HepG2 (cell line): ENCODE results near the gene IFIT3. TPM values are rescaled to one million over a fixed set of nuclear protein-coding genes. Genes with fewer than 3 reads are reported as not detected.

Experiments used
- GABPB1 ChIP-seq: IDR thresholded peaks from 2 replicates; pipeline ENCODE4 v1.6.1; 2016; ENCODE audit warnings: mild to moderate bottlenecking, missing genetic modification reagents, moderate library complexity, missing compliant biosample characterization
- GATAD2A ChIP-seq: IDR thresholded peaks from 2 replicates; pipeline ENCODE4 v1.6.1; 2016
- IRX3 ChIP-seq: sonication (generic); formaldehyde crosslinking; IDR thresholded peaks from 2 replicates; pipeline ENCODE4 v1.8.1; 2023; ENCODE audit warnings: mild to moderate bottlenecking, low read depth, missing genetic modification reagents, borderline replicate concordance
- JUNB ChIP-seq: sonication (generic); formaldehyde crosslinking; IDR thresholded peaks from 2 replicates; pipeline ENCODE4 v1.8.0; 2022; ENCODE audit warnings: missing genetic modification reagents, mild to moderate bottlenecking, borderline replicate concordance
- MAFF ChIP-seq: IDR thresholded peaks from 2 replicates; pipeline ENCODE4 v1.6.1; 2011; ENCODE audit warnings: low read depth, low read length, improper control_type of control experiment
- MED1 ChIP-seq: sonication (generic); formaldehyde crosslinking; IDR thresholded peaks from 2 replicates; pipeline ENCODE4 v1.4.0; 2020; ENCODE audit warnings: missing genetic modification reagents
- NFE2L2 ChIP-seq: fragments of 150-350 bp; IDR thresholded peaks from 2 replicates; pipeline ENCODE4 v1.6.1; 2014; ENCODE audit warnings: low read length
- PHF5A ChIP-seq: IDR thresholded peaks from one replicate; pipeline ENCODE4 v1.6.1; 2018; ENCODE audit warnings: low read depth, missing genetic modification reagents; ENCODE audit not compliant: unreplicated experiment
- SAFB2 ChIP-seq: sonication (generic); formaldehyde crosslinking; IDR thresholded peaks from 2 replicates; pipeline ENCODE4 v1.5.1; 2020; ENCODE audit warnings: missing genetic modification reagents, low read depth, mild to moderate bottlenecking, borderline replicate concordance
- SAP130 ChIP-seq: IDR thresholded peaks from 2 replicates; pipeline ENCODE4 v1.6.1; 2016; ENCODE audit warnings: low read depth
- SOX13 ChIP-seq, 3 experiments: fragments of 450-650 bp in 1 of 3; sonication (generic) in 1 of 3; formaldehyde crosslinking in 1 of 3; IDR thresholded peaks in 2 of 3; conservative IDR thresholded peaks in 1 of 3; 2 replicates each; pipeline versions ENCODE4 v1.5.0 to v1.6.1; 2016 to 2020; ENCODE audit warnings: antibody characterized with exemption in 1 of 3, mild to moderate bottlenecking in 1 of 3, missing compliant biosample characterization in 1 of 3, missing genetic modification reagents in 1 of 3, moderate library complexity in 1 of 3
- TCF7 ChIP-seq: sonication (generic); IDR thresholded peaks from 2 replicates; pipeline ENCODE4 v1.6.1; 2016; ENCODE audit warnings: antibody characterized with exemption, low read depth
- TCF7L2 ChIP-seq: IDR thresholded peaks from 2 replicates; pipeline ENCODE4 v1.6.1; 2011; ENCODE audit warnings: mild to moderate bottlenecking, low read depth, low read length, moderate library complexity
- ZFP82 ChIP-seq: sonication (generic); formaldehyde crosslinking; IDR thresholded peaks from 2 replicates; pipeline ENCODE4 v1.5.1; 2020; ENCODE audit warnings: mild to moderate bottlenecking, missing genetic modification reagents, borderline replicate concordance
- ZMAT3 ChIP-seq: sonication (generic); formaldehyde crosslinking; conservative IDR thresholded peaks from 2 replicates; pipeline ENCODE4 v1.7.0; 2021; ENCODE audit warnings: missing genetic modification reagents
- ZMYM4 ChIP-seq: sonication (generic); formaldehyde crosslinking; IDR thresholded peaks from 2 replicates; pipeline ENCODE4 v1.8.1; 2023; ENCODE audit warnings: mild to moderate bottlenecking, missing genetic modification reagents
- ZNF121 ChIP-seq: sonication (generic); formaldehyde crosslinking; IDR thresholded peaks from 2 replicates; pipeline ENCODE4 v1.5.0; 2020; ENCODE audit warnings: mild to moderate bottlenecking, missing genetic modification reagents
- ZNF17 ChIP-seq: sonication (generic); formaldehyde crosslinking; IDR thresholded peaks from 2 replicates; pipeline ENCODE4 v1.5.0; 2020; ENCODE audit warnings: mild to moderate bottlenecking, missing genetic modification reagents
- ZNF382 ChIP-seq: sonication (generic); formaldehyde crosslinking; IDR thresholded peaks from 2 replicates; pipeline ENCODE4 v1.5.0; 2020; ENCODE audit warnings: missing genetic modification reagents, mild to moderate bottlenecking, borderline replicate concordance
- polyA plus RNA-seq, 8 experiments: library from polyadenylated mRNA; depleted of rRNA in 3 of 8; stranded (reverse) in 7 of 8; unstranded in 1 of 8; fragments of >200 nt; fragmentation: Illumina TruSeq in 4 of 8; extraction: Trizol in 4 of 8; gene quantifications; 2 replicates each; pipeline versions ENCODE4 v1.2.1 to v1.2.3, GENCODE V29; 2011 to 2016; ENCODE audit warnings: low read depth in 4 of 8, missing spikeins in 1 of 8, mixed read lengths in 1 of 8; ENCODE audit not compliant: insufficient read depth in 1 of 8
- total RNA-seq, 5 experiments: library from RNA; depleted of rRNA; stranded (reverse); fragments of >200 nt; fragmentation: Illumina TruSeq; extraction: Trizol; gene quantifications; 2 replicates each; pipeline ENCODE4 v1.2.3, GENCODE V29; 2016; ENCODE audit warnings: low read depth in 1 of 5
- TF ChIP-seq, protein P1 (sequence below), 2 experiments: sonication (generic) in 1 of 2; formaldehyde crosslinking in 1 of 2; IDR thresholded peaks; 2 replicates each; pipeline versions ENCODE4 v1.4.0 to v1.6.1; 2016 to 2020; ENCODE audit warnings: borderline replicate concordance in 1 of 2, low read depth in 1 of 2, mild to moderate bottlenecking in 1 of 2, missing genetic modification reagents in 1 of 2
- TF ChIP-seq, protein P2 (sequence below): sonication (generic); formaldehyde crosslinking; IDR thresholded peaks from 2 replicates; pipeline ENCODE4 v1.9.0; 2021; ENCODE audit warnings: missing genetic modification reagents, mild to moderate bottlenecking, borderline replicate concordance
- TF ChIP-seq, protein P3 (sequence below): sonication (generic); formaldehyde crosslinking; IDR thresholded peaks from 2 replicates; pipeline ENCODE4 v1.8.0; 2022; ENCODE audit warnings: mild to moderate bottlenecking, missing genetic modification reagents

The IFIT3 gene
- total and polyA plus RNA-seq, 2 of the 13 experiments (the other 11 are each of a cell fraction or from before 2014, with no cell fraction given) = 0.48 to 3.1 TPM

DNA sequence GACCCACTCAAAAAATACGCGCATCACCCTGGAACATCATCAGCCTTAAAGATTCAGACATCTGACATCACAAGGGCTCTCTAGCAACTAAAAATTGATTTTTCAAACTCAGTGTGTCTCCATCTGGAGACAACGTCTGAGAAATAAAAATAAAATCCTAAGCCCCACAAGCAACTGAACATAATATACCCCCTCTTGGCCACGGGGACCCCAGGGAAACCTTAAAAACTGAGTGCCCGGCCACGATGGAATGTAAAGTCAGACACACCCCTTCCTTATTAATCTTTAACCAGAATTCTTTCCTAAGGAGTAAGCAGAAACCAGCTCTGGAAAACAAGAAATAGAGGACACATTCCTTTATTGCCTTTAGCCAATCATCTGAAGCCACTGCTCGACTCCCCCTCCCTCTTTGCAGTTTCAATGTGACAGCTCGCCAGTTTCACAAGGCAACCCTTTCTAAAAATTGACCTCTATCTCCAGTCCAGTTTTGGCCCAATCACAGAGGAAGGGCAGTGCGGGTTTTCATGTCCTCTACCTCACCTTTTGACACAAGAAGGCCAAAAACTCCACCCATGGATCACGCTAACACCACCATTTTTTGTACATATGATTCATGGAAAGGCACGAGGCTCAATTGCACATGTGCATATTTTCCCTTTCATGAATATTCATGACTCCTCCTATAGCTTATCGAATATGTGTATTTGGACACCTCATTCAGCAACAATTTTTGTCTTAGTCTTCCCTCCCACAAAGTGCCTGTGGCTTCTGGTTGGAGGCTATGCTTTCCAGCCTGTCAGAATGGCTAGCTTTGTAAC lies 24.2 kb downstream of the IFIT3 start (continued):
- TF ChIP-seq ZNF17 (CRISPR knock-in tag) (no peak), SAP130 (CRISPR knock-in tag) (peak; percentile 40), GATAD2A (CRISPR knock-in tag) (no peak; the same call in 1 of the 2 replicates), MAFF (no peak), SAFB2 (CRISPR knock-in tag) (no peak), IRX3 (CRISPR knock-in tag) (no peak), PHF5A (CRISPR knock-in tag) (no peak), TCF7 (no peak), NFE2L2 (no peak), ZNF382 (CRISPR knock-in tag) (no peak), GABPB1 (CRISPR knock-in tag) (no peak), TCF7L2 (no peak), JUNB (CRISPR knock-in tag) (no peak), ZFP82 (CRISPR knock-in tag) (no peak), ZMYM4 (CRISPR knock-in tag) (peak; percentile 72), MED1 (CRISPR knock-in tag) (no peak), ZMAT3 (no peak), SOX13 (IDR thresholded peaks at IDR 0.05) (no peak), SOX13 (CRISPR knock-in tag; conservative IDR thresholded peaks at IDR 0.05 in 1 of 2, IDR thresholded peaks at IDR 0.05 in 1 of 2) (peak in 1 of 2 experiments; percentile 39; a peak in 2 of 4 replicates), ZNF121 (CRISPR knock-in tag) (peak; percentile 59; the same call in 1 of the 2 replicates)
- TF ChIP-seq, protein P1, sequence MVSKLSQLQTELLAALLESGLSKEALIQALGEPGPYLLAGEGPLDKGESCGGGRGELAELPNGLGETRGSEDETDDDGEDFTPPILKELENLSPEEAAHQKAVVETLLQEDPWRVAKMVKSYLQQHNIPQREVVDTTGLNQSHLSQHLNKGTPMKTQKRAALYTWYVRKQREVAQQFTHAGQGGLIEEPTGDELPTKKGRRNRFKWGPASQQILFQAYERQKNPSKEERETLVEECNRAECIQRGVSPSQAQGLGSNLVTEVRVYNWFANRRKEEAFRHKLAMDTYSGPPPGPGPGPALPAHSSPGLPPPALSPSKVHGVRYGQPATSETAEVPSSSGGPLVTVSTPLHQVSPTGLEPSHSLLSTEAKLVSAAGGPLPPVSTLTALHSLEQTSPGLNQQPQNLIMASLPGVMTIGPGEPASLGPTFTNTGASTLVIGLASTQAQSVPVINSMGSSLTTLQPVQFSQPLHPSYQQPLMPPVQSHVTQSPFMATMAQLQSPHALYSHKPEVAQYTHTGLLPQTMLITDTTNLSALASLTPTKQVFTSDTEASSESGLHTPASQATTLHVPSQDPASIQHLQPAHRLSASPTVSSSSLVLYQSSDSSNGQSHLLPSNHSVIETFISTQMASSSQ (IDR thresholded peaks at IDR 0.05; ENCODE audit: low read depth) = peak; percentile 76
- TF ChIP-seq, protein P1 (CRISPR knock-in tag; IDR thresholded peaks at IDR 0.05; ENCODE audit: borderline replicate concordance) = peak; percentile 79; the same call in 1 of the 2 replicates
- TF ChIP-seq, protein P2, sequence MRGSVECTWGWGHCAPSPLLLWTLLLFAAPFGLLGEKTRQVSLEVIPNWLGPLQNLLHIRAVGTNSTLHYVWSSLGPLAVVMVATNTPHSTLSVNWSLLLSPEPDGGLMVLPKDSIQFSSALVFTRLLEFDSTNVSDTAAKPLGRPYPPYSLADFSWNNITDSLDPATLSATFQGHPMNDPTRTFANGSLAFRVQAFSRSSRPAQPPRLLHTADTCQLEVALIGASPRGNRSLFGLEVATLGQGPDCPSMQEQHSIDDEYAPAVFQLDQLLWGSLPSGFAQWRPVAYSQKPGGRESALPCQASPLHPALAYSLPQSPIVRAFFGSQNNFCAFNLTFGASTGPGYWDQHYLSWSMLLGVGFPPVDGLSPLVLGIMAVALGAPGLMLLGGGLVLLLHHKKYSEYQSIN (CRISPR knock-in tag) = no peak
- TF ChIP-seq, protein P3, sequence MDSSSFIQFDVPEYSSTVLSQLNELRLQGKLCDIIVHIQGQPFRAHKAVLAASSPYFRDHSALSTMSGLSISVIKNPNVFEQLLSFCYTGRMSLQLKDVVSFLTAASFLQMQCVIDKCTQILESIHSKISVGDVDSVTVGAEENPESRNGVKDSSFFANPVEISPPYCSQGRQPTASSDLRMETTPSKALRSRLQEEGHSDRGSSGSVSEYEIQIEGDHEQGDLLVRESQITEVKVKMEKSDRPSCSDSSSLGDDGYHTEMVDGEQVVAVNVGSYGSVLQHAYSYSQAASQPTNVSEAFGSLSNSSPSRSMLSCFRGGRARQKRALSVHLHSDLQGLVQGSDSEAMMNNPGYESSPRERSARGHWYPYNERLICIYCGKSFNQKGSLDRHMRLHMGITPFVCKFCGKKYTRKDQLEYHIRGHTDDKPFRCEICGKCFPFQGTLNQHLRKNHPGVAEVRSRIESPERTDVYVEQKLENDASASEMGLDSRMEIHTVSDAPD (CRISPR knock-in tag) = no peak
